ENCODE data around the gene HBD.
"Not testable (repeated sequence)": the region's sequence is repeated elsewhere in the genome, so short reads cannot be mapped to it uniquely, and the experiment has no call there.

HBD gene

DNA sequence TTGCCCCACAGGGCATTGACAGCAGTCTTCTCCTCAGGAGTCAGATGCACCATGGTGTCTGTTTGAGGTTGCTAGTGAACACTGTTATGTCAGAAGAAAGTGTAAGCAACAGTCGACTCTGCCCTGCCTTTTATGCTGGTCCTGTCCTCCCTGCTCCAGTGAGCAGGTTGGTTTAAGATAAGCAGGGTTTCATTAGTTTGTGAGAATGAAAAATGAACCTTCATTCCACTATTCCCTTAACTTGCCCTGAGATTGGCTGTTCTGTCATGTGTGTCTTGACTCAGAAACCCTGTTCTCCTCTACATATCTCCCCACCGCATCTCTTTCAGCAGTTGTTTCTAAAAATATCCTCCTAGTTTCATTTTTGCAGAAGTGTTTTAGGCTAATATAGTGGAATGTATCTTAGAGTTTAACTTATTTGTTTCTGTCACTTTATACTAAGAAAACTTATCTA lies at the start of gene HBD:
Gene HBD (minus strand): TSS at position 103 of the 454 bp plus-strand sequence. CDS start 50 bp downstream, at position 53.
- no peak for DNase-seq

- no peak for DNase-seq
Observed at GRCh38 chr11:5283882-5284281, 49.6 kb upstream of the HBD start.

- no peak for DNase-seq
Observed at GRCh38 chr11:5283086-5283485, 48.8 kb upstream of the HBD start.

- no peak for DNase-seq
Observed at GRCh38 chr11:5282628-5283027, 48.3 kb upstream of the HBD start.

DNA sequence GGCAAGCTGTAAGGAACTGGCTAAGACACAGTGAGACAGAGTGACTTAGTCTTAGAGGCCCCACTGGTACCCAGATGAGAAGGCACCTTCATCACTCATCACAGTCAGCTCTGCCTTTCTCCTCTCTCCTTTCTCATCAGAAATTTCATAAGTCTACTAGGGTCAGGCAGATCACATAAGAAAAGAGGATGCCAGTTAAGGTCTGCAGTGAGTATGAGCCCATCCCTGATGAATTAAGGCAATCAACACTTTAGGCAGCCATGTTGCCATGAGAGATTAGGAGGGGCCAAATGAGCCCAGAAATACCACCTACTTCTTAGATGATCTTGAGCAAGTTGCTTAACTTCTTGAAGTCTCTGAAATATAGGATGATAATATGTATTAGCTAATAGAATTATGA lies 47.3 kb upstream of the HBD start:
- no peak for DNase-seq

DNA sequence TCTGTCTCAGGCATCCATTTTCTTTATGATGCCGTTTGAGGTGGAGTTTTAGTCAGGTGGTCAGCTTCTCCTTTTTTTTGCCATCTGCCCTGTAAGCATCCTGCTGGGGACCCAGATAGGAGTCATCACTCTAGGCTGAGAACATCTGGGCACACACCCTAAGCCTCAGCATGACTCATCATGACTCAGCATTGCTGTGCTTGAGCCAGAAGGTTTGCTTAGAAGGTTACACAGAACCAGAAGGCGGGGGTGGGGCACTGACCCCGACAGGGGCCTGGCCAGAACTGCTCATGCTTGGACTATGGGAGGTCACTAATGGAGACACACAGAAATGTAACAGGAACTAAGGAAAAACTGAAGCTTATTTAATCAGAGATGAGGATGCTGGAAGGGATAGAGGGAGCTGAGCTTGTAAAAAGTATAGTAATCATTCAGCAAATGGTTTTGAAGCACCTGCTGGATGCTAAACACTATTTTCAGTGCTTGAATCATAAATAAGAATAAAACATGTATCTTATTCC lies 46.4 kb upstream of the HBD start:
- peak; percentile 4 to 25 for DNase-seq

GRCh38 chr11:5279471-5280090 lies 45.3 kb upstream of the HBD start:
- DNase-seq, result no peak

- DNase-seq, result no peak
Observed at GRCh38 chr11:5277807-5278382, 43.6 kb upstream of the HBD start.

DNA sequence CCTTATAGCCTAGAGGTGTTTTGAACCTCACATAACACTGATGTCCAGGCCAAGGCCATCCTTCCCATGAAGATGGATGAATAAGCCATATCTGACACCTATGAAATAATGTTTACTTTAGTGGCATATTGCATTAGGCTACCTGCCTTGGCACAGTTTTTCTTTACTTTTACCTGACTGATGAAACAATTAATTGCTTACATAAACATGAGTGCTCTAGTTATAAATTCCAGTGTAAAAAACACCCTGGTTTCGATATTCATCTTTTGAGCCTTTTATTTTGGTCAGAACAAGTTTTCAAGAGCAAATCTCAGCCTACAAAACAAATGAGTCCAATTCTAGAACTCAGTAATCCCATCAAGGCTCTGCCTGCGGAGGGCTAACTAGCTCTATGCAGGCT lies 42.4 kb upstream of the HBD start:
- DNase-seq, result no peak

- no peak for DNase-seq
Observed at GRCh38 chr11:5275369-5276110, 41.3 kb upstream of the HBD start.

- no peak for DNase-seq
Observed at GRCh38 chr11:5274395-5274794, 40.1 kb upstream of the HBD start.

DNA sequence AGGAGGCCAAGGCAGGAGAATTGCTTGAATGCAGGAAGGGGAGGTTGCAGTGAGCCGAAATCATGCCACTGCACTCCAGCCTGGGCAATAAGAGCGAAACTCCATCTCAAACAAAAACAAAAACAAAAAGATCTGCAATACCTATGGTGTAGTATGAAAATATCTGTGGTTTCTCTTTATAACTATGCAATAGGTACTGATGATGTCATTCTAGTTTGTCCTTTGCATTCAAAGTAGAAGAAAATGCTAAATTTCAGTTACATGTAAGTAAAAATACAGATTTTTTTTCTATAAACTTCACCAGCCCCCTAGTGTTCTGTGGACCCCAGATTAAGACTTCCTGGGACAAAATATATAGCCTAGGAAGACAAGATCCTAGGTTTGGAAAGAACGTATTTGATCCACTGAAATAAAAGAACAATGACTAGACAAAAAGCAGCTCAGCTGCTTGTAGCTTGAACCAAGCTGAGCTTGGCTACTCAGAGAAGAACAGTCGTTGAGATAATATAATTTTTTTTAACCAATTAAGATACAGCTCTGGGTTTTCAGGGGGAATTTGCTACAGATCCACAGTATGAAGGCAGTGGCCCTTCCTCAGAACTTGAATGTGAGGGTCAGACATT lies 38.2 kb upstream of the HBD start:
- DNase-seq, result no peak

DNA sequence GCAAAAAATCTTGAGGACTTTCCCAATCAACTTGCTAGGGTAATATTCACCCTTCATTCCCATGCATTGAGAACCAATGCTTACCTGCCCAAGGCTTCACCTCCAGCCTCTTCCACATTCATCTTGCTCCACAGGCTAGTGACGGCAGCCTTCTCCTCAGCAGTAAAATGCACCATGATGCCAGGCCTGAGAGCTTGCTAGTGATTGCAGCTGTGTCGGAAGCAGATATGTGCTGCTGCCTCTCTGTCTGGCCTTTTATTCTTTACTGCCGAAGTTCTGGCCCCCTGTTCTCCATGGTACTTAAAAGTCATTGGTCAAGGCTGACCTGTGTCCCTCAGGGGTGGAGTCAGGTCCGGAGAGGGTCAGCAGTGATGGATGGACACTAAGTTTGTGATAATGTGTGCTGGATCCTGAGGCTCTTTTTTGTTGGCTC lies 35.4 kb upstream of the HBD start, which contains the start of gene HBE1:
Gene HBE1 (minus strand): TSS at position 231 of the 433 bp plus-strand sequence. CDS start 55 bp downstream, at position 176.
- DNase-seq, result no peak

- DNase-seq, result no peak
Observed at GRCh38 chr11:5267033-5267563, 32.8 kb upstream of the HBD start.

DNA sequence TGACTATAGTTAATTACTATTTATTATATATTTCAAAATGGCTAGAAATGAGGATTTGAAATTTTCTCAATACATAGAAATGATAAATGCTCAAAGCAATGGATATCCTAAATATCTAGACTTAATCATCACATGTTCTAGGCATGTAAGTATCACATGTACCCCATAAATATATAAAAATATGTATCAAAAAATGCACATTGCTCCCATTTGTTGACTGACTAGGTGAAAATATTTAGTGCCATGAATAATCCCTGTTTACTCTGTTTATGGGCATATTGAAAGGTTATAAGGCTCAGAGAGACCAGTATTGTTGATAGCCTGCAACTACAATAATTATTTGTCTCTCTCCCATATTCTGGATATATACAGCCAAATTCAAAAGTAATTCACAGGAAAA lies 32.3 kb upstream of the HBD start:
- DNase-seq, result no peak

DNA sequence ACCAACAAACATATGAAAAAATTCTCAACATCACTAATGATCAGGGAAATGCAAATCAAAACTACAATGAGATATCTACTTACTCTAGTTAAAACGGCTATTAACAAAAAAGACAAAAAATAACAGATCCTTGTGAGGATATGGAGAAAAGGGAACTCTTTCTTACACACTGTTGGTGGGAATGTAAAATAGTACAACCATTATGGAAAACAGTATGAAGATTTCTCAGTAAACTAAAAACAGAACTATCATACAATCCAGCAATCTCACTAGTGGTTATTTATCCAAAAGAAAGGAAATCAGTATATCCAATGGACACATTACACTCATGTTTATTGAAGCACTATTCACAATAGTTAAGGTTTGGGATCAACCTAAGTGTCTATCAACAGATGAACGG lies 31.5 kb upstream of the HBD start:
- no peak for DNase-seq

DNA sequence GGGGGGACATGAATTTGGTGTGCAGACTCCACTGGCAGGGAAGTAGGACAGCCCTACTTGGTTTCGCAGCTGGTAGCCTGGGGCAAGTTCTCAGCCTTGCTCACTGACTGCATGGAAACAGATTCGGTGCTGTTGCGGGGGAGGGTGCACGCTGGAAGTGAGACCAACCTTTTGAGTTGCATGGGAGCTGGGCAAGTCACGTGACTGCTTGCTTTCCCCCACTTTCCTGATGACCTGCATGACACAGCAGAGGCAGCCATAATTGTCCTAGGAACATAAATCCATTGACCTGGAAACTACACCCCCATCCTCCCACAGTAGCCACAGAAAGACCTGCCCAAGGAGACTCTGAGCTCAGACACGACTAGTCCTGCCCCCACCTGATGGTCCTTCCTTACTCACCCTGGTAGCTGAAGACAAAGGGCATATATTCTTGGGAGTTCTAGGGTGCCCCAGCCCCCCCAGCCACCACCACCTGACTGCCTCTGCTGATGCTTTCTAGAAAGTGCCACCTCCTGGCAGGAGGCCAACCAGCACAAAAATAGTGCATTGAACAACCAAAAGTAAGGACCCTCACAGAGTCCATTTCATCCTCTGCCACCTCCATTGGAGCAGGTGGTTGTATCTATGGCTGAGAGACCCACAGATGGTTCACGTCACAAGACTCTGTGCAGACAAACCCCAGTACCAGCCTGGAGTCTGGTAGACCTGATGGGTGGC lies 24.4 kb upstream of the HBD start:
- no peak for DNase-seq

DNA sequence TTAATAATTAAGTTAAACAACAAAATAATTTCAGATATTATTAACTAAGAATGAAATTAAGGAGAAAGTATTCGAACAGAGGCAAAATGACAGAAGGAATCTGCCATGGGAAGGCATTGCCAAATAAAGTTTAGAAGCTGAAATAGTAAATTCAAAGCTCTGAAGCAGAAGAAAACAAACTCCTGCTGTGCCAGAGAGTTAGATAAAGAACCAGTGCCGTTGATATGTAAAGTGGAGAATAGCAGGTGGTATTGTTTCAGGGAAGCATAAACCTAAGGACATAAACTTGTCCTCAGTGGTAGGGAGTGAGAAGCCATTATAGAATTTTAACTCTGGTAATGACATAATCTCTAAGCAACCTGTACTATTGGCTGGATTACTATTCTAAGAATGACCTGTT lies 23.0 kb upstream of the HBD start:
- DNase-seq, result no peak

GRCh38 chr11:5254646-5255413 lies 20.5 kb upstream of the HBD start, which contains the start of gene HBG2:
TSS of gene HBG2 (minus strand) at chr11:5254781. CDS start at chr11:5254728, 53 bp downstream.
- DNase-seq, result not testable (repeated sequence)

DNA sequence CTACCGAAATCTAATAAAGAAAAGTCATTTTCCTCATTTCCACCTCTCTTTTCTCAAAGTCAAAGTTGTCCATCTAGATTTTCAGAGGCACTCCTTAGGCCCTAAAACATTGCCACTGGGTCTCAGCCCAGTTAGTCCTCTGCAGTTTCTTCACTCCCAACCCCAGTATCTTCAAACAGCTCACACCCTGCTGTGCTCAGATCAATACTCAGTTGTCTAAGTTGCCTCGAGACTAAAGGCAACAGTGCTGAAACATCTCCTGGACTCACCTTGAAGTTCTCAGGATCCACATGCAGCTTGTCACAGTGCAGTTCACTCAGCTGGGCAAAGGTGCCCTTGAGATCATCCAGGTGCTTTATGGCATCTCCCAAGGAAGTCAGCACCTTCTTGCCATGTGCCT lies 19.7 kb upstream of the HBD start:
- not testable (repeated sequence) for DNase-seq

DNA sequence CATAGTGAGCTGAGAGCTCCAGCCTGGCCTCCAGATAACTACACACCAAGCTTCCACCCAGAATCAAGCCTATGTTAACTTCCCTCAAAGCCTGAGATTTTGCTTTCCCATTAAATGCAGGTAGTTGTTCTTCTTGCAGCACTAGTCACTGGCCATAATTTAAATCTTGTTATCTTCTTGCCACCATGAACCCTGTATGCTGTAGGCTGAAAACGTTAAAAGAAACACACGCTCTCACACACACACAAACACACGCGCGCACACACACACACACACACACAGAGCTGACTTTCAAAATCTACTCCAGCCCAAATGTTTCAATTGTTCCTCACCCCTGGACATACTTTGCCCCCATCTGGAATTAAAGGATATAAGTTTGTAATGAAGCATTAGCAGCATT lies 19.2 kb upstream of the HBD start:
- DNase-seq, result not testable (repeated sequence)

- DNase-seq, result no peak
Observed at GRCh38 chr11:5252919-5253265, 18.6 kb upstream of the HBD start.
